GM12801 (cell line): ENCODE results near the gene STX1A.

Source experiments
- CTCF ChIP-seq: IDR thresholded peaks from one replicate; pipeline ENCODE4 v1.5.1; 2011; ENCODE audit warnings: control low read depth; ENCODE audit not compliant: insufficient read length; ENCODE audit errors: extremely low read depth

STX1A gene

GRCh38 chr7:73749931-73750776 lies 30.7 kb upstream of the STX1A start:
- TF ChIP-seq CTCF: no peak

GRCh38 chr7:73746378-73746777 lies 26.9 kb upstream of the STX1A start:
- TF ChIP-seq CTCF: no peak

GRCh38 chr7:73742753-73743641 lies 23.5 kb upstream of the STX1A start:
- TF ChIP-seq CTCF: no peak

GRCh38 chr7:73742338-73742752 lies 22.9 kb upstream of the STX1A start:
- no peak for TF ChIP-seq CTCF

GRCh38 chr7:73741600-73741999 lies 22.1 kb upstream of the STX1A start:
- TF ChIP-seq CTCF: no peak

GRCh38 chr7:73740771-73741170 lies 21.3 kb upstream of the STX1A start:
- no peak for TF ChIP-seq CTCF

GRCh38 chr7:73740212-73740611 lies 20.7 kb upstream of the STX1A start:
- TF ChIP-seq CTCF: no peak
